Skeletal muscle cell (primary cell): Measurements from ENCODE around the gene LIG4.

Experiments used
- DNase-seq: peaks from one replicate; pipeline ENCODE4 v3.0.0-alpha.2; 2010; ENCODE audit warnings: low read depth
- H3K4me3 ChIP-seq: 2 replicates; pipeline ENCODE4 v1.5.1; 2011; ENCODE audit warnings: low read depth, mild to moderate bottlenecking, control low read depth, low read length, moderate library complexity

The LIG4 gene

DNA sequence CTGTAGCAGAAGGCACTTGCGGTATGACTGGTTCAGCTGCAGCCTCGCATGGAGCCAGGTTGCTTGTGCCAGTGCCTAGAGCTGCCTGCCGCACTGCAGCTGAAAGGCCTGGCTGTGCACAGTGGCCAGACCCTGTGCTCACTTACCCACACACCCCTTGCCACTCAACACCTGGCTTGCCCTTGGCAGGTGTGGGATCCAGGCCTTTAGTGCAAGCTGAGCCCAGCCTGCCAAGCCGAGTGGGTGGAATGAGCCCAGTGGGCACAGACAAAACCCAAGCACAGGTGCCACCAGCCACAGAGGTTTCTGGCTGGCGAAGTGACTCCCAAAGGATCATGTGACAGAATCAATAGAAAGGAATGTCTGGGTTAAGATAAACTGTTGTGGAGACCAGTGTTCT lies 19.5 kb downstream of the LIG4 start:
- no peak overlapping the region for H3K4me3 ChIP-seq
- DNase-seq, result no peak

GRCh38 chr13:108195146-108195545 lies 20.2 kb downstream of the LIG4 start:
- H3K4me3 ChIP-seq, result no peak overlapping the region
- peak; percentile 29 for DNase-seq

- no peak for DNase-seq
- H3K4me3 ChIP-seq, result no peak overlapping the region
Measured at GRCh38 chr13:108194435-108194936, 20.9 kb downstream of the LIG4 start.

DNA sequence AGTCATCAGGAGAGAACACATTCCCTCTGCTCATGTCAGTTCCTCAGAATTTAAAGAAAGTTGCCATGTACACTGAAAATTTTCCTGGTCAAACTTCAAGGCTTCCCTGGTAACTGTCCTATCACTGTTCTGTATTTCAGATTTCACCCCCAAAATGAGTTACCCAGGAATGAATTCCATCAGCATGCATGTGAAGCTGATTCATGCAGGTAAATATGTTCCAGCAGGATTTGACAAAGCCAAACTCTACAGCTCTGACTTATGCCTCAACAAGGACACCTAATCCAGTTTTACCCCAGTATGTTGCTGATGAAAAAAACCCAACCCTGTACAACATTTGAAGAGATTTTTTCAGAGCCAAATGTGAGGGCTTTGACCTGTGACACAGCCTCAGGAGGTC lies 21.5 kb downstream of the LIG4 start:
- no peak for DNase-seq
- H3K4me3 ChIP-seq, result no peak overlapping the region

- no peak for DNase-seq
- no peak overlapping the region for H3K4me3 ChIP-seq
Measured at GRCh38 chr13:108190897-108191296, 24.4 kb downstream of the LIG4 start.

GRCh38 chr13:108188260-108188659 lies 27.1 kb downstream of the LIG4 start:
- H3K4me3 ChIP-seq, result no peak overlapping the region
- DNase-seq, result no peak

DNA sequence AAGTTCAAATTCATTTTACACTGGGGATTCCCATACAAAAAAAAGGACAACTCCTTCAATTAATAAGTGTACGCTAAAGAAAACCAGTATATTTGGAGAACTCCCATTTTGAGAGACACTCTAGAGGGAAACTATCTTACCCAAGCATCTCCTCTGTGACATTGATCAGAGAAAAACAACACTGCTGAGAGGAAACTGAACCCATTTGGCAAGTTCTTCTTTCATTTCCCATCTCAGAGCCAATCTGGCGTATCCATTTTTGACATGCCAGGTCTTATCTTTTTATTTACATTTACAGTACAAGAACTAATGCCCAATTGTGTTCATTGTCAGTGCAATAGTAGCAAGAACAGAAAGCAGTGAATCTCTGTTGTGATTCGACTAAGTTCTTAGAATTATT lies 30.1 kb downstream of the LIG4 start:
- no peak overlapping the region for H3K4me3 ChIP-seq
- DNase-seq, result no peak

DNA sequence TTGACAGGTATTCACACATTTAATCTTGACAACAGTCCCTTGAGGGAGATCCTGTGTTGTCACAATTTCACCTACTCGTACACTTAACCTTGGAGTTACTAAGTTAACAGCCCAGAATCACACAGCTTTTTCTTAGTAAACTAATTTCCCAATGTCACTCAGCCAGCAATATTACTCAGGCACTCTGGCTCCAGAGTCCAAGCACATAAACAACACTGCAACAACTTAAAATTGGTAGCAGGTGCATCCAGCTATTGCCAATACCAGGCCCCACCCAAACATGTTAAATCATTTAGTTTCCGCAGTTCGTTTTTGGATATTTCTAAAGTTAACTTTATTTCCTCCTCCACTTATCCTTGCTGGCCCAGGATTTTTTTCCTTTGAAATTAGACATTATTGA lies 32.7 kb downstream of the LIG4 start:
- H3K4me3 ChIP-seq, result no peak overlapping the region
- no peak for DNase-seq

DNA sequence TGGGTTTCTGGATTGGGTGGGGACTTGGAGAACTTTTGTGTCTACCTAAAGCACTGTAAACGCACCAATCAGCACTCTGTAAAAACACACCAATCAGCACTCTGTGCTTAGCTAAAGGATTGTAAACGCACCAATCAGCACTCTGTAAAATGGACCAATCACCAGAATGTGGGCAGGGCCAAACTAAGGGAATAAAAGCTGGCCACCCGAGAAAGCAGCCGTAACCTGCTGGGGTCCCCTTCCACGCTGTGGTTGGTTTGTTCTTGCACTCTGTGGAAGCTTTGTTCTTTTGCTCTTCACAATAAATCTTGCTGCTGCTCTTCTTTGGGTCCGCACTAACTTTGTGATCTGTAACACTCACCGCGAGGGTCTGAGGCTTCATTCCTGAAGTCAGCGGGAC lies 37.3 kb downstream of the LIG4 start:
- no peak overlapping the region for H3K4me3 ChIP-seq
- no peak for DNase-seq

- H3K4me3 ChIP-seq, result no peak overlapping the region
- DNase-seq, result no peak
Measured at GRCh38 chr13:108176685-108177274, 38.6 kb downstream of the LIG4 start.

- H3K4me3 ChIP-seq, result no peak overlapping the region
- no peak for DNase-seq
Measured at GRCh38 chr13:108168929-108169328, 46.4 kb downstream of the LIG4 start.

DNA sequence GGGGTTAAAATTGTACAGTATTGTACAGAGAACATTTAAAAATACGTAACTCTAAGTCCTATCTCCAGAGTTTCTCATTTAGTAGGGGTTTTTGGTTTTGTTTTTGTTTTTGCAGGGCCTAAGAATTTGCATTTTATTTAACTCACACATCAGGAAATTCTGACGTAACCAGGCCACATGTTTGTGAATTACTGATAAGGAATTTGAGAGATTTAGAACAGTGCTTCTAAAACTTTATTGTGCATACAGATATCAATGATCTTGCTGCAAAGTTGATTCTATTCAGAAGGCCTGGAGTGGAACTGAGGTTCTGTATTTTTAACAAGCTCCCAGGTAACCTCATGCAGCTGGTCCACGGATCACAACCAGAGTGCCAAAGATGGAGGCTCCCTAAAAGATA lies 49.3 kb downstream of the LIG4 start:
- no peak for DNase-seq
- no peak overlapping the region for H3K4me3 ChIP-seq

DNA sequence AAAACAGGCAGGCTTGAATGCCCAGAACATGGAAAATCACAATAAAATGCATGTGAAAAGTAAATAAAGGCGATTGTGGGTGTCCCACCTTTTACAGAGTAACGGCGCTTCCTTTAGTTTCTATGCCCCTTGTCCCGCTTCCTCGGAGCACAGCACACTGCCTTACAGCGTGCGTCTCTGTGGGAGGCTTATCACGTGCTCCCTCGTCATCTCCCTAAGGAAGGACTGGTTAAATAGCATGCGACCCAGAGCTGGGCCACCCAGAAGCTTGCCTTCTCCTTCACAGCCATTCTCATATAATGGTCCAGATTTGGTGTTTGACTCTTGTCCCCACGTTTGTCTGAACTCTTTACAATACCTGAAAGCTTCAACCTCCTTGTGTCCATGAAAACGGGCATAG lies 56.6 kb downstream of the LIG4 start:
- no peak for DNase-seq

More for the DNA sequence above, 56.6 kb downstream of the LIG4 start:
- H3K4me3 ChIP-seq, result no peak overlapping the region
